ENCODE data around the gene TNNC1. TPM values are rescaled to one million over a fixed set of nuclear protein-coding genes. Genes with fewer than 3 reads are reported as not detected.

TNNC1 gene
- total RNA-seq, 4 donors from 2014 or later: 5,017 to 11,453 (median 7,253) TPM

GRCh38 chr3:52406791-52407510 is 46.9 kb downstream of the TNNC1 start:
- intact Hi-C loops (cut with DNase I; ENCODE audit: low total_unique reads): loop anchor here (5.0 kb wide), 1 partner anchor 130 kb away; the partner anchor contains the start of gene WDR82
- Histone ChIP-seq H3K9me3 (no peaks in the 10 kb centered on the region), H3K4me3 (no peak overlapping the region), H3K27me3 (no peaks in the 10 kb centered on the region), H3K36me3 (peaks cover 0 to 59% of the 10 kb centered on the region in 2 donors), H3K4me1 (peaks cover 21 to 33% of the 10 kb centered on the region in 2 donors), H3K27ac (no peak overlapping the region)
- in situ Hi-C loops (cut with MboI; ENCODE audit: low sequenced_read_pairs in 4 of 4): no loop called here
- DNase-seq (no peak), ATAC-seq (no peak)
- TF ChIP-seq POLR2A (IDR thresholded peaks at IDR 0.05) (no peak), CTCF (IDR thresholded peaks at IDR 0.05 in 4 of 5, conservative IDR thresholded peaks at IDR 0.05 in 1 of 5) (no peak)

- intact Hi-C loops (cut with DNase I; ENCODE audit: low total_unique reads): loop anchor here (5.0 kb wide), 1 partner anchor 129 kb away; the partner anchor contains the start of gene WDR82
- DNase-seq: no peak
- no peaks in the 10 kb centered on the region for H3K9me3 ChIP-seq
These were observed 47.6 kb downstream of the TNNC1 start for GRCh38 chr3:52406231-52406661.

GRCh38 chr3:52405601-52406110 is 48.2 kb downstream of the TNNC1 start:
- Histone ChIP-seq H3K36me3 (peaks cover 0 to 72% of the 10 kb centered on the region in 2 donors), H3K27me3 (no peaks in the 10 kb centered on the region), H3K9me3 (no peaks in the 10 kb centered on the region), H3K4me1 (peaks cover 15 to 23% of the 10 kb centered on the region in 2 donors), H3K4me3 (no peak overlapping the region), H3K27ac (no peak overlapping the region)
- ATAC-seq: no peak
- in situ Hi-C loops (cut with MboI; ENCODE audit: low sequenced_read_pairs in 4 of 4): no loop called here
- intact Hi-C loops (cut with DNase I; ENCODE audit: low total_unique reads): loop anchor here (5.0 kb wide), 1 partner anchor 128 kb away; the partner anchor contains the start of gene WDR82
- DNase-seq: no peak
- no peak for TF ChIP-seq CTCF (IDR thresholded peaks at IDR 0.05 in 4 of 5, conservative IDR thresholded peaks at IDR 0.05 in 1 of 5)
- TF ChIP-seq POLR2A (IDR thresholded peaks at IDR 0.05): no peak

More at GRCh38 chr3:52406231-52406661, 47.6 kb downstream of the TNNC1 start:
- TF ChIP-seq POLR2A (IDR thresholded peaks at IDR 0.05) (no peak), CTCF (IDR thresholded peaks at IDR 0.05 in 4 of 5, conservative IDR thresholded peaks at IDR 0.05 in 1 of 5) (no peak)
- no peak for ATAC-seq
- Histone ChIP-seq H3K4me1 (peaks cover 15 to 27% of the 10 kb centered on the region in 2 donors), H3K36me3 (peaks cover 0 to 66% of the 10 kb centered on the region in 2 donors), H3K27ac (no peak overlapping the region), H3K27me3 (no peaks in the 10 kb centered on the region), H3K4me3 (no peak overlapping the region)
- in situ Hi-C loops (cut with MboI; ENCODE audit: low sequenced_read_pairs in 4 of 4): no loop called here

- intact Hi-C loops (cut with DNase I; ENCODE audit: low total_unique reads): loop anchor here (5.0 kb wide), 1 partner anchor 128 kb away; the partner anchor contains the start of gene WDR82
- DNase-seq: no peak
These were observed 48.8 kb downstream of the TNNC1 start for GRCh38 chr3:52405066-52405465.

More at GRCh38 chr3:52405066-52405465, 48.8 kb downstream of the TNNC1 start:
- in situ Hi-C loops (cut with MboI; ENCODE audit: low sequenced_read_pairs in 4 of 4): no loop called here
- no peak for TF ChIP-seq POLR2A (IDR thresholded peaks at IDR 0.05)
- TF ChIP-seq CTCF (IDR thresholded peaks at IDR 0.05 in 4 of 5, conservative IDR thresholded peaks at IDR 0.05 in 1 of 5): no peak
- Histone ChIP-seq H3K27me3 (no peaks in the 10 kb centered on the region), H3K27ac (no peak overlapping the region), H3K4me3 (no peak overlapping the region), H3K36me3 (peaks cover 0 to 77% of the 10 kb centered on the region in 2 donors), H3K4me1 (peaks cover 15 to 23% of the 10 kb centered on the region in 2 donors), H3K9me3 (no peaks in the 10 kb centered on the region)
- ATAC-seq: no peak
